Parathyroid adenoma (tissue), 2 donors: ENCODE data around the gene NPR1.

Experiments
- H2AFZ ChIP-seq: fragments of 300-600 bp; sonication (generic); one replicate; pipeline ENCODE4 v1.7.0; 2017; ENCODE audit warnings: antibody characterized with exemption, mild to moderate bottlenecking
- H3K27ac ChIP-seq: fragments of 300-600 bp; sonication (generic); one replicate; pipeline ENCODE4 v1.7.0; 2017
- H3K27me3 ChIP-seq: fragments of 300-600 bp; sonication (generic); one replicate; pipeline ENCODE4 v1.7.0; 2017; ENCODE audit warnings: low read length; ENCODE audit not compliant: control insufficient read depth, insufficient read depth
- H3K36me3 ChIP-seq: fragments of 300-600 bp; sonication (generic); one replicate; pipeline ENCODE4 v1.7.0; 2017; ENCODE audit warnings: low read length; ENCODE audit not compliant: control insufficient read depth, insufficient read depth
- H3K4me1 ChIP-seq: fragments of 300-600 bp; sonication (generic); one replicate; pipeline ENCODE4 v1.7.0; 2017; ENCODE audit warnings: control low read depth
- H3K4me2 ChIP-seq: fragments of 300-600 bp; sonication (generic); one replicate; pipeline ENCODE4 v1.7.0; 2017; ENCODE audit warnings: low read length
- H3K4me3 ChIP-seq: fragments of 300-600 bp; sonication (generic); one replicate; pipeline ENCODE4 v1.7.0; 2017; ENCODE audit warnings: low read depth, low read length
- H3K79me2 ChIP-seq: fragments of 300-600 bp; sonication (generic); one replicate; pipeline ENCODE4 v1.7.0; 2017; ENCODE audit warnings: control low read depth
- H3K9ac ChIP-seq: fragments of 300-600 bp; sonication (generic); one replicate; pipeline ENCODE4 v1.7.0; 2017; ENCODE audit warnings: mild to moderate bottlenecking
- H3K9me3 ChIP-seq: fragments of 300-600 bp; sonication (generic); one replicate; pipeline ENCODE4 v1.7.0; 2017; ENCODE audit warnings: low read length; ENCODE audit not compliant: control insufficient read depth
- CTCF ChIP-seq: fragments of 300-600 bp; sonication (generic); IDR thresholded peaks from one replicate; pipeline ENCODE4 v1.7.0; 2017; ENCODE audit warnings: antibody characterized with exemption, mild to moderate bottlenecking
- donor health status: primary hyperparathyroidism.

Gene NPR1

DNA sequence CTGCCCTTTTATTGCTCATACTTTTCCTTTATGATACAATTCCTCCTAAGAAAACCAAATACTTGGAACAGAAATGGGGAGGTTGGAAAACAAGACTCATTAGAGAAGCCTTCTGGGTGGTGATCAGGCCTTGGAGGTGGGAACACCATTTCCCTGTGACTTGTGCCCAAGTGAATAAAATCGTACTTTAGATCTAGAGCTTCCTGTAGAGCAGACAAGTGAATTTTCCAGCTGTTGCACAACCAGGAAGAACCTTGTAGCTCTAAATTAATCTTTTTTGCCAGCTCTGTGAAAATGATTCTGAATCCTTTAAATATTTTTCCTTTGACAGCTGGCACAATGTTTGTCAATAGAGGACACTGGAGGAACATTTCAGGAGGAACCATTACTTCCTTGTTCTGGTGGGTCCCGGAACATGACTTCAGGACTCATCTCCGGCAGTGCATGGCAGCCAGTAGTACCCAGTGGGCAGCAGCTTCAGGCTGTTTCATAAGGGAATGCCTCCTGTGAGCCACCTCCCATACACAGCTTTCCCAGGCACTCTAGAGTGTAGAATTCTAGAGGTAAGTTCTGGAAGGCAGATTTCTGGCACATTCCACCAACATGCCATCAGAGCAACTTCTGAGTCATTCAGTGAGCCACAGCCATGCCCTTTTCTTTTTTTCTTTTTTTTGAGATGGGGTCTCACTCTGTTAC lies 25.5 kb upstream of the NPR1 start:
- H3K4me1 ChIP-seq, result peaks cover 5% of the 10 kb centered on the region
- no peaks in the 10 kb centered on the region for H3K36me3 ChIP-seq
- H3K9ac ChIP-seq, result no peak overlapping the region
- no peaks in the 10 kb centered on the region for H3K79me2 ChIP-seq
- no peak overlapping the region for H3K4me2 ChIP-seq
- no peaks in the 10 kb centered on the region for H3K27me3 ChIP-seq
- peak overlapping the region; percentile 41 for H2AFZ ChIP-seq
- H3K9me3 ChIP-seq, result no peaks in the 10 kb centered on the region
- H3K4me3 ChIP-seq, result no peak overlapping the region
- no peak for TF ChIP-seq CTCF
- no peak overlapping the region for H3K27ac ChIP-seq

DNA sequence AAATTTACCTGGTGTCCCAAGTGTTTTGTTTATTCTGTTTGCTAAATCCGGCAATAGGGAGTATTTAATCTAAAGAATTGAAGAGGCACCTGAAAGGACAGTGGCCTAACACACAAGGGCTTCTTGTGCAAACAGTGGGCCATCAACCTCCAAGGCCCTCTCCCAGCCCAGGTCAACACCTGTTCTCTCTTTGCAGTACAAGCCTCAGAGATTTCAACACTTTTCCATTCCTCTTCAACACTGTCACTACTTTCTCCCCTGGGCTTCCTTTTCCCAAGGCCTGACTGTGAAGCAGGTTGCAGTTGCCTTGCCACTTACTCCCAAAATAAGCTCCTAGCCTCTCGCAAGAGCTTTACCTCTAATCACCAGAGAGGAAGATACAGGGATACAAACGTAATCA lies 23.2 kb upstream of the NPR1 start:
- Histone ChIP-seq H3K4me2 (no peak overlapping the region), H3K27me3 (no peaks in the 10 kb centered on the region), H3K9me3 (no peaks in the 10 kb centered on the region), H3K9ac (no peak overlapping the region), H3K27ac (no peak overlapping the region), H3K4me3 (no peak overlapping the region), H3K36me3 (no peaks in the 10 kb centered on the region), H3K4me1 (no peaks in the 10 kb centered on the region), H3K79me2 (peaks cover 4% of the 10 kb centered on the region), H2AFZ (no peak overlapping the region)
- TF ChIP-seq CTCF, result no peak

DNA sequence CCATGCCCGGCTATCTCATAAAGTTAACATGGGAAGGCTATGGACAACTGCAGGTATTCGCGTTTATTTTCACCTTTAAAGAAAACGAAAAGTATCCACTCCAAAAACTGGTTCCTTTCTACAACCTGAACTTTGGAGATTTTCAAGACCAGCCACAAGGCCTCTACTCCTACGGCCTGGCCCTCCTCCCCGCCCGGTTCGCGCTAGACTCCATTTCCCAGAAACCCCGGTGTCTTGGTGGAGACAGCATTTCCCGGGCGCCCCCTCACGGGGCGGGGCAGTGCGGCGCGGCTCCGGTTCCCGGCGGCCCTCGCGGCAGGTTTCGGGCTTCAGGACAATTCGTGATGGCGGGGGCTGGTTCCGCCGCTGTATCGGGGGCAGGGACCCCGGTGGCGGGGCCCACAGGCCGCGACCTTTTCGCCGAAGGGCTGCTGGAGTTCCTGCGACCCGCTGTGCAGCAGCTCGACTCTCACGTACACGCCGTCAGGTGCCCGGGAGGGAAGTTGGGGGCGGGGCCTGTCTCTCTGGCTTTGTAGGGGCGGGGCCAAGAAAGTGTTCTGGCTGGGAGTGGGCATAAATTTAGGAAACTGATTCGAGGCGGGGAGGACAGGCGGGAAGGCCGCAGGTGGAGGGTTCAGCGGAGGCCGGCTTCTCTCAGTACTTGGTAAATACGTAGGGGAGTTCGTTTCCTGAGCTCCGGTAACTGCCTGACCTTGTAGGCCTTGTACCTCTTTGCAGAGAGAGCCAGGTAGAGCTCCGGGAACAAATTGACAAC lies 19.9 kb upstream of the NPR1 start, which contains the start of gene SNAPIN:
TSS of gene SNAPIN (plus strand) at position 304 of the 775 bp plus-strand sequence. CDS start at position 345, 41 bp downstream.
- Histone ChIP-seq H2AFZ (peak within 1 kb of the TSS; percentile 86), H3K79me2 (peaks cover 4% of the 10 kb centered on the region), H3K4me3 (peak within 1 kb of the TSS; percentile 87), H3K27ac (peak within 1 kb of the TSS; percentile 88), H3K9me3 (no peaks in the 10 kb centered on the region), H3K27me3 (no peaks in the 10 kb centered on the region), H3K4me1 (no peaks in the 10 kb centered on the region), H3K9ac (peak within 1 kb of the TSS; percentile 11), H3K36me3 (no peaks in the 10 kb centered on the region), H3K4me2 (peak within 1 kb of the TSS; percentile 80)
- TF ChIP-seq CTCF, result peak; percentile 9

DNA sequence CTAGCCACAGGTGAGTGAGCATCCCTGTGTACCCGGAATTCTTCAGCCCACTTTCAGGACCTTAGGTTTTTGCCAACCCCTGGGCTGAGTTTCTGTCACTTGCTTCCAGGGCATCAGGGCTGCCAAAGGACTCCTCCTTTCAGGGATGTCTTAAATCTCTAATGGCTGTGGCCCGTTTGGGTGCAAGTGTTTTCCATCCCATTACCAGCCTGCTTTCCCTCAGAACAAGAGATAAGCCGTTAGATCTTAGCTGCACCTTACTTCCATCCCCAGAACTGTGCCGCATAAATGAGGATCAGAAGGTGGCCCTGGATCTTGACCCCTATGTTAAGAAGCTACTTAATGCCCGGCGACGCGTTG lies 19.3 kb upstream of the NPR1 start:
- Histone ChIP-seq H2AFZ (peak overlapping the region; percentile 86), H3K27me3 (no peaks in the 10 kb centered on the region), H3K9ac (peak overlapping the region; percentile 11), H3K4me2 (peak overlapping the region; percentile 80), H3K36me3 (no peaks in the 10 kb centered on the region), H3K4me3 (peak overlapping the region; percentile 87), H3K9me3 (no peaks in the 10 kb centered on the region), H3K79me2 (peaks cover 4% of the 10 kb centered on the region), H3K27ac (peak overlapping the region; percentile 88), H3K4me1 (no peaks in the 10 kb centered on the region)
- TF ChIP-seq CTCF, result no peak
